Measurements from ENCODE around the gene PLK3. TPM values are rescaled to one million over a fixed set of nuclear protein-coding genes. Genes with fewer than 3 reads are reported as not detected.

Gene PLK3
- total RNA-seq, 2 donors from 2014 or later, result 5.2 to 15.5 TPM

GRCh38 chr1:44826375-44827196, 26.4 kb downstream of the PLK3 start:
- TF ChIP-seq POLR2A (IDR thresholded peaks at IDR 0.05) (no peak), CTCF (IDR thresholded peaks at IDR 0.05) (no peak), POLR2AphosphoS5 (IDR thresholded peaks at IDR 0.05) (no peak)
- 69% methylated on average over 24 of the region's 24 CpGs for WGBS
- Histone ChIP-seq H3K9me3 (no peaks in the 10 kb centered on the region), H3K36me3 (no peaks in the 10 kb centered on the region), H3K27ac (no peak overlapping the region), H3K27me3 (replicated peaks; ENCODE audit: insufficient read depth) (no peaks in the 10 kb centered on the region), H3K4me1 (replicated peaks) (no peaks in the 10 kb centered on the region), H3K4me3 (no peak overlapping the region)
- DNase-seq (ENCODE audit: low spot score), result no peak
- intact Hi-C loops (cut with DNase I), result loop anchor here (10.0 kb wide), 1 partner anchor 478 kb away; no protein-coding TSS in a partner anchor

- Histone ChIP-seq H3K27me3 (replicated peaks; ENCODE audit: insufficient read depth) (no peaks in the 10 kb centered on the region), H3K36me3 (no peaks in the 10 kb centered on the region), H3K4me1 (replicated peaks) (no peaks in the 10 kb centered on the region), H3K4me3 (no peak overlapping the region), H3K27ac (no peak overlapping the region), H3K9me3 (no peaks in the 10 kb centered on the region)
- DNase-seq (ENCODE audit: low spot score), result no peak
- intact Hi-C loops (cut with DNase I), result loop anchor here (10.0 kb wide), 1 partner anchor 477 kb away; no protein-coding TSS in a partner anchor
- no peak for TF ChIP-seq POLR2AphosphoS5 (IDR thresholded peaks at IDR 0.05)
- TF ChIP-seq POLR2A (IDR thresholded peaks at IDR 0.05), result no peak
- no peak for TF ChIP-seq CTCF (IDR thresholded peaks at IDR 0.05)
- 89% methylated on average over 28 of the region's 28 CpGs for WGBS
Measured at GRCh38 chr1:44827197-44828002, 27.2 kb downstream of the PLK3 start.

- Histone ChIP-seq H3K27ac (no peak overlapping the region), H3K9me3 (no peaks in the 10 kb centered on the region), H3K4me3 (no peak overlapping the region), H3K36me3 (no peaks in the 10 kb centered on the region), H3K27me3 (replicated peaks; ENCODE audit: insufficient read depth) (no peaks in the 10 kb centered on the region), H3K4me1 (replicated peaks) (no peaks in the 10 kb centered on the region)
- no peak for DNase-seq (ENCODE audit: low spot score)
- 94% methylated on average over 21 of the region's 21 CpGs for WGBS
- no peak for TF ChIP-seq CTCF (IDR thresholded peaks at IDR 0.05)
- intact Hi-C loops (cut with DNase I), result loop anchor here (10.0 kb wide), 1 partner anchor 477 kb away; no protein-coding TSS in a partner anchor
Measured at GRCh38 chr1:44828003-44828651, 27.9 kb downstream of the PLK3 start.

GRCh38 chr1:44828841-44829440, 28.8 kb downstream of the PLK3 start:
- intact Hi-C loops (cut with DNase I), result loop anchor here (10.0 kb wide), 1 partner anchor 476 kb away; no protein-coding TSS in a partner anchor
- Histone ChIP-seq H3K9me3 (no peaks in the 10 kb centered on the region), H3K4me1 (replicated peaks) (no peaks in the 10 kb centered on the region), H3K4me3 (no peak overlapping the region), H3K27me3 (replicated peaks; ENCODE audit: insufficient read depth) (no peaks in the 10 kb centered on the region), H3K27ac (no peak overlapping the region), H3K36me3 (no peaks in the 10 kb centered on the region)
- WGBS, result 94% methylated on average over 13 of the region's 15 CpGs
- no peak for DNase-seq (ENCODE audit: low spot score)
- TF ChIP-seq POLR2AphosphoS5 (IDR thresholded peaks at IDR 0.05), result no peak
- no peak for TF ChIP-seq CTCF (IDR thresholded peaks at IDR 0.05)
- no peak for TF ChIP-seq POLR2A (IDR thresholded peaks at IDR 0.05)
